SK-N-SH (cell line): ENCODE measurements around the gene NPTX1. TPM values are rescaled to one million over a fixed set of nuclear protein-coding genes. Genes with fewer than 3 reads are reported as not detected.
A peak's percentile ranks its signal among the peaks of the same experiment; 100 is the strongest.

Source experiments
- CTCF ChIA-PET: fragments of 300-600, 350-600 bp; formaldehyde crosslinking; extraction: SDS; loops from one replicate; lab custom pipeline; 2021; lab: Yijun Ruan, JAX
- POLR2A ChIA-PET: fragments of 350-600 bp; sonication (Branson Sonifier 250); formaldehyde crosslinking; extraction: SDS; loops from one replicate; lab custom pipeline; 2020; ENCODE audit warnings: antibody characterized with exemption, inconsistent platforms; lab: Yijun Ruan, JAX
- DNase-seq: peaks from one replicate; pipeline ENCODE4 v3.0.0; 2012
- H2AFZ ChIP-seq: fragments of 200-600 bp; sonication (generic); 2 replicates; pipeline ENCODE4 v1.8.1; 2016; ENCODE audit warnings: antibody characterized with exemption, mild to moderate bottlenecking, low read depth
- H3F3A ChIP-seq: fragments of 200-600 bp; sonication (generic); replicated peaks from 2 replicates; pipeline ENCODE3; 2016; ENCODE audit warnings: antibody characterized with exemption, mild to moderate bottlenecking; ENCODE audit not compliant: insufficient read depth
- H3K27ac ChIP-seq, 2 experiments: fragments of 200-500 bp in 1 of 2; fragments of 200-600 bp in 1 of 2; sonication (Bioruptor generic) in 1 of 2; sonication (generic), shearing (Covaris generic) in 1 of 2; 2 replicates each; pipeline versions ENCODE4 v1.5.1 to v1.6.1; 2014 to 2016; ENCODE audit warnings: low read depth in 2 of 2, inconsistent platforms in 1 of 2, low read length in 1 of 2, mild to moderate bottlenecking in 1 of 2, mixed read lengths in 1 of 2
- H3K27me3 ChIP-seq: fragments of 200-600 bp; sonication (generic), shearing (Covaris generic); 2 replicates; pipeline ENCODE4 v1.6.1; 2016; ENCODE audit warnings: mixed run types; ENCODE audit not compliant: insufficient read depth
- H3K36me3 ChIP-seq, 2 experiments: fragments of 200-500 bp in 1 of 2; fragments of 200-600 bp in 1 of 2; sonication (Bioruptor generic) in 1 of 2; sonication (generic) in 1 of 2; replicated peaks in 1 of 2; 2 replicates each; pipeline versions ENCODE3 to v1.5.1; 2014 to 2016; ENCODE audit warnings: low read length in 1 of 2, mild to moderate bottlenecking in 1 of 2; ENCODE audit not compliant: insufficient read depth in 2 of 2, control insufficient read depth in 1 of 2
- H3K4me1 ChIP-seq, 2 experiments: fragments of 200-500 bp in 1 of 2; fragments of 200-600 bp in 1 of 2; sonication (Bioruptor generic) in 1 of 2; sonication (generic), shearing (Covaris generic) in 1 of 2; 2 replicates each; pipeline versions ENCODE4 v1.5.1 to v1.6.1; 2014 to 2016; ENCODE audit warnings: low read depth in 1 of 2, low read length in 1 of 2, mixed run types in 1 of 2; ENCODE audit not compliant: insufficient read depth in 2 of 2, control insufficient read depth in 1 of 2
- H3K4me2 ChIP-seq: fragments of 200-600 bp; sonication (generic), shearing (Covaris generic); 2 replicates; pipeline ENCODE4 v1.6.1; 2017; ENCODE audit warnings: mixed run types
- H3K4me3 ChIP-seq, 2 experiments: fragments of 200-500 bp in 1 of 2; fragments of 200-600 bp in 1 of 2; sonication (Bioruptor generic) in 1 of 2; sonication (generic), shearing (Covaris generic) in 1 of 2; 2 replicates each; pipeline versions ENCODE4 v1.5.1 to v1.8.1; 2014 to 2016; ENCODE audit warnings: low read depth in 2 of 2, inconsistent platforms in 1 of 2, low read length in 1 of 2, mild to moderate bottlenecking in 1 of 2, mixed read lengths in 1 of 2, moderate library complexity in 1 of 2
- H3K79me2 ChIP-seq: fragments of 200-600 bp; sonication (generic); 2 replicates; pipeline ENCODE4 v1.8.1; 2017; ENCODE audit warnings: mild to moderate bottlenecking; ENCODE audit not compliant: insufficient read depth
- H3K9ac ChIP-seq: fragments of 200-600 bp; sonication (generic); 2 replicates; pipeline ENCODE4 v1.6.1; 2017; ENCODE audit warnings: mixed run types
- H3K9me2 ChIP-seq: fragments of 200-600 bp; sonication (generic); 2 replicates; pipeline ENCODE4 v1.6.1; 2017; ENCODE audit warnings: mixed run types
- H3K9me3 ChIP-seq: fragments of 200-600 bp; sonication (generic); 2 replicates; pipeline ENCODE4 v1.6.1; 2017; ENCODE audit warnings: mixed run types, mild to moderate bottlenecking, moderate library complexity
- H4K20me1 ChIP-seq: fragments of 200-600 bp; sonication (generic); 2 replicates; pipeline ENCODE4 v1.6.1; 2017; ENCODE audit warnings: mild to moderate bottlenecking, mixed run types; ENCODE audit not compliant: insufficient read depth
- CHD2 ChIP-seq: fragments of 150-350 bp; IDR thresholded peaks from 2 replicates; pipeline ENCODE4 v1.6.1; 2018; ENCODE audit warnings: low read length; ENCODE audit not compliant: partially characterized antibody
- EZH2phosphoT487 ChIP-seq: fragments of 200-600 bp; sonication (generic); IDR thresholded peaks from 2 replicates; pipeline ENCODE4 v1.6.1; 2017; ENCODE audit warnings: low read depth, mixed run types, mild to moderate bottlenecking, antibody characterized with exemption, moderate library complexity, borderline replicate concordance
- FOSL2 ChIP-seq: IDR thresholded peaks from 2 replicates; pipeline ENCODE4 v1.4.0; 2012; ENCODE audit warnings: low read depth, mild to moderate bottlenecking, moderate library complexity, borderline replicate concordance
- FOXM1 ChIP-seq: IDR thresholded peaks from 2 replicates; pipeline ENCODE4 v1.4.0; 2012; ENCODE audit warnings: low read depth, mild to moderate bottlenecking
- GATA2 ChIP-seq: sonication (generic); formaldehyde crosslinking; IDR thresholded peaks from 2 replicates; pipeline ENCODE4 v1.5.0; 2020; ENCODE audit warnings: mild to moderate bottlenecking, missing genetic modification reagents
- JUND ChIP-seq: IDR thresholded peaks from 2 replicates; pipeline ENCODE4 v1.4.0; 2012
- MXI1 ChIP-seq: IDR thresholded peaks from 2 replicates; pipeline ENCODE4 v1.6.1; 2012; ENCODE audit warnings: mild to moderate bottlenecking, low read depth, low read length, improper control_type of control experiment
- NRF1 ChIP-seq: IDR thresholded peaks from 2 replicates; pipeline ENCODE4 v1.6.1; 2012; ENCODE audit warnings: low read depth, mild to moderate bottlenecking, low read length
- RAD21 ChIP-seq: IDR thresholded peaks from 2 replicates; pipeline ENCODE4 v1.6.1; 2012; ENCODE audit warnings: mild to moderate bottlenecking, low read length
- RFX5 ChIP-seq: IDR thresholded peaks from 2 replicates; pipeline ENCODE4 v1.6.1; 2012; ENCODE audit warnings: mild to moderate bottlenecking, improper control_type of control experiment, low read length
- RXRA ChIP-seq: IDR thresholded peaks from 2 replicates; pipeline ENCODE4 v1.4.0; 2012; ENCODE audit warnings: low read depth, mild to moderate bottlenecking, borderline replicate concordance
- WGBS: methylation state at CpG from one replicate; pipeline ENCODE4 v1.1.6; 2017; ENCODE audit warnings: low lambda C conversion rate; 5-methylcytosine and 5-hydroxymethylcytosine counted together
- polyA plus RNA-seq, 3 experiments: library from polyadenylated mRNA; depleted of rRNA; stranded (reverse); fragments of >200 nt; gene quantifications; 2 replicates each; pipeline ENCODE4 v1.2.3, GENCODE V29; 2012
- TF ChIP-seq, protein P1 (sequence below): fragments of 150-350 bp; IDR thresholded peaks from 2 replicates; pipeline ENCODE4 v1.6.1; 2016; ENCODE audit warnings: mild to moderate bottlenecking, low read depth, low read length
- TF ChIP-seq, protein P2 (sequence below): IDR thresholded peaks from 2 replicates; pipeline ENCODE4 v1.6.1; 2012; ENCODE audit warnings: mild to moderate bottlenecking, low read depth, low read length, moderate library complexity
- TF ChIP-seq, protein P3 (sequence below): fragments of 200-600 bp; sonication (generic); IDR thresholded peaks from 2 replicates; pipeline ENCODE4 v1.6.1; 2017; ENCODE audit warnings: antibody characterized with exemption, mild to moderate bottlenecking, moderate library complexity
- TF ChIP-seq, protein P4 (sequence below): IDR thresholded peaks from 2 replicates; pipeline ENCODE4 v1.4.0; 2012; ENCODE audit warnings: low read depth

Gene NPTX1
- polyA plus RNA-seq, 1 of the 3 experiments (the other 2 are of a cell fraction): 0.05 TPM

DNA sequence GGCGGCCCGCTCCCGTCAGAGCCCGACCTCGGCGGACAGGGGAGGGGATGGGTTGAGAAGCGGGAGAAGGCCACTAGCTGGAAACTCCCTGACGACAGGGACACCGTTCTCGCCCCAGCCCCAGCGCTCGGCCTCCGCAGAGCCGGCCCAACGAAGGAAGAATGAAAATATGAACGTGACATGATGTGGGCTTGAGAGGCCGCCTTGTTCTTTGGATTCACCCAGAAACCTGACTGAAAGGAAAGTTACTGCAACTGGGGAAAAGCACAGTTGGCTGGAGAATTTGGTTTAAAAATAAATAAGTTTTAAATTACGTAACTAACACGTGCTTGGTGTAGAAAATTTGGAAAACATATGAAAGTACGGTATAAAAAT, 21.1 kb downstream of the NPTX1 start:
- H4K20me1 ChIP-seq: no peaks in the 10 kb centered on the region
- POLR2A ChIA-PET: interaction anchor here (0.6 to 2.5 kb wide), 21 partner anchors 9 to 573 kb away, joined by 3 to 24 read pairs (median 4); partner anchors contain the start of genes ENDOV and RPTOR
- 31% methylated on average over 15 of the region's 20 CpGs for WGBS
- no peaks in the 10 kb centered on the region for H3K36me3 ChIP-seq
- peak overlapping the region; percentile 79 to 97 for H3K27ac ChIP-seq
- H3K4me2 ChIP-seq: peak overlapping the region; percentile 100
- H3K9me3 ChIP-seq: no peaks in the 10 kb centered on the region
- H3K9me2 ChIP-seq: no peaks in the 10 kb centered on the region
- peaks cover 5% of the 10 kb centered on the region for H3F3A ChIP-seq
- H3K4me3 ChIP-seq: peak overlapping the region; percentile 71 to 78
- peaks cover 0 to 34% of the 10 kb centered on the region in 2 experiments; a peak in 1 of 4 replicates for H3K4me1 ChIP-seq
- DNase-seq: peak; percentile 92
- no peaks in the 10 kb centered on the region for H3K27me3 ChIP-seq
- peaks cover 6% of the 10 kb centered on the region; the same call in 1 of the 2 replicates for H3K79me2 ChIP-seq
- H3K9ac ChIP-seq: peak overlapping the region; percentile 97
- CTCF ChIA-PET: interaction anchor here (0.7 to 3.6 kb wide), 13 partner anchors 9 to 515 kb away, joined by 3 to 15 read pairs (median 4); partner anchors contain the start of gene NPTX1
- TF ChIP-seq MXI1: 0 out of 2 replicates have a peak, but pooled peaks have one; percentile 10
- TF ChIP-seq RAD21: no peak
- 0 out of 2 replicates have a peak, but pooled peaks have one; percentile 23 for TF ChIP-seq RFX5
- TF ChIP-seq FOXM1: 0 out of 2 replicates have a peak, but pooled peaks have one; percentile 36
- no peak for TF ChIP-seq CHD2
- TF ChIP-seq, protein P1, sequence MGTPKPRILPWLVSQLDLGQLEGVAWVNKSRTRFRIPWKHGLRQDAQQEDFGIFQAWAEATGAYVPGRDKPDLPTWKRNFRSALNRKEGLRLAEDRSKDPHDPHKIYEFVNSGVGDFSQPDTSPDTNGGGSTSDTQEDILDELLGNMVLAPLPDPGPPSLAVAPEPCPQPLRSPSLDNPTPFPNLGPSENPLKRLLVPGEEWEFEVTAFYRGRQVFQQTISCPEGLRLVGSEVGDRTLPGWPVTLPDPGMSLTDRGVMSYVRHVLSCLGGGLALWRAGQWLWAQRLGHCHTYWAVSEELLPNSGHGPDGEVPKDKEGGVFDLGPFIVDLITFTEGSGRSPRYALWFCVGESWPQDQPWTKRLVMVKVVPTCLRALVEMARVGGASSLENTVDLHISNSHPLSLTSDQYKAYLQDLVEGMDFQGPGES: no peak
- no peak for TF ChIP-seq JUND
- H2AFZ ChIP-seq: peak overlapping the region; percentile 89

DNA sequence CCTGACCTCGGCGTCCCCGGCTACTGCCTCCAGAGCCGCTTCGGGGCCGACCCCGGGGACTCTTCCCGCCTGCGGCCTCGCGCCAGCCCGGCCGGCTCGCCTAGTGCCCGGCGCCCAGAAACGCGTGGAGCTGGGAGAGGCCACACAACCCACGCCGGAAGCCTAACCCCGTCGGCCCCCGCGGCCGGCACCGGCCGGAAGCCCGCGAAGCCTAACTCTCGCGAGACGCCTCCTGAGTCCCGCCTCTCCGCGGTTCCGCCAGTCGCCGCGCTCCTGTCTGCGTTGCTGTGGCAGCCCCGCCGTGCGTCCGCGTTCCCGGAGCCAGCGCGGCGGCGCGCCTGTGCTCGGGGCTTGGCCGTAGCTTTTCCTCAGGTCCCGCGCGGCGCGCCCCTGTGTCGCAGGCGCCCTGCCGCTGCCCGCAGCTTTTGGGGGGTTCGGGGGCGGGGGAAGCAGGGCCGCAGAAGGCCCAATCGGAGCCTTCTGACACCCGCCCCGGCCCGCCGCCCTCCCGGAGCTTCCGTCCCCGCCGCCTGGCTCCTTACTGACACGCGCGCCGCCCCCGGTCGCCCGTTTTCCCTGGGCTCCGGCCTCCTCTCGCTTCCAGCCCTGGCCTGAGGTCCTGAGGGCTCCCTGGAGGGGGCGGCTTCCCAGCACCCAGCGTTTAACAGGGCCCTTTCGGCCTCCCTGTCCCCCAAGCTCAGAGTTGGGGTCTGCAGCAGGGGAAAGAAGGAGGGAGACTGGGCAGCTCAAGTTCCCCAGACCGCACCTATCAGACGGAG, 21.7 kb downstream of the NPTX1 start:
- peak overlapping the region; percentile 97 for H3K9ac ChIP-seq
- peak overlapping the region; percentile 79 to 97 for H3K27ac ChIP-seq
- DNase-seq: peak; percentile 100
- H2AFZ ChIP-seq: peak overlapping the region; percentile 89
- H3K79me2 ChIP-seq: peaks cover 6% of the 10 kb centered on the region; the same call in 1 of the 2 replicates
- H3K4me1 ChIP-seq: peaks cover 0 to 34% of the 10 kb centered on the region in 2 experiments; a peak in 1 of 4 replicates
- peak overlapping the region; percentile 71 to 78 for H3K4me3 ChIP-seq
- peaks cover 5% of the 10 kb centered on the region for H3F3A ChIP-seq
- no peaks in the 10 kb centered on the region for H3K9me3 ChIP-seq
- ChIA-PET POLR2A (interaction anchor here (0.6 to 2.5 kb wide), 27 partner anchors 8 to 573 kb away, joined by 3 to 24 read pairs (median 4); partner anchors contain the start of genes ENDOV, GAA, NPTX1 and RPTOR), CTCF (interaction anchor here (0.8 to 3.6 kb wide), 15 partner anchors 9 to 515 kb away, joined by 3 to 15 read pairs (median 4); partner anchors contain the start of gene NPTX1)
- no peaks in the 10 kb centered on the region for H3K27me3 ChIP-seq
- no peaks in the 10 kb centered on the region for H4K20me1 ChIP-seq
- H3K36me3 ChIP-seq: no peaks in the 10 kb centered on the region
- no peaks in the 10 kb centered on the region for H3K9me2 ChIP-seq
- 3% methylated on average over 11 of the region's 88 CpGs for WGBS
- peak overlapping the region; percentile 100 for H3K4me2 ChIP-seq
- TF ChIP-seq FOSL2 (no peak), EZH2phosphoT487 (no peak), RXRA (no peak), NRF1 (peak; percentile 57), GATA2 (CRISPR knock-in tag) (no peak)
- TF ChIP-seq, protein P1: no peak
- TF ChIP-seq, protein P2, sequence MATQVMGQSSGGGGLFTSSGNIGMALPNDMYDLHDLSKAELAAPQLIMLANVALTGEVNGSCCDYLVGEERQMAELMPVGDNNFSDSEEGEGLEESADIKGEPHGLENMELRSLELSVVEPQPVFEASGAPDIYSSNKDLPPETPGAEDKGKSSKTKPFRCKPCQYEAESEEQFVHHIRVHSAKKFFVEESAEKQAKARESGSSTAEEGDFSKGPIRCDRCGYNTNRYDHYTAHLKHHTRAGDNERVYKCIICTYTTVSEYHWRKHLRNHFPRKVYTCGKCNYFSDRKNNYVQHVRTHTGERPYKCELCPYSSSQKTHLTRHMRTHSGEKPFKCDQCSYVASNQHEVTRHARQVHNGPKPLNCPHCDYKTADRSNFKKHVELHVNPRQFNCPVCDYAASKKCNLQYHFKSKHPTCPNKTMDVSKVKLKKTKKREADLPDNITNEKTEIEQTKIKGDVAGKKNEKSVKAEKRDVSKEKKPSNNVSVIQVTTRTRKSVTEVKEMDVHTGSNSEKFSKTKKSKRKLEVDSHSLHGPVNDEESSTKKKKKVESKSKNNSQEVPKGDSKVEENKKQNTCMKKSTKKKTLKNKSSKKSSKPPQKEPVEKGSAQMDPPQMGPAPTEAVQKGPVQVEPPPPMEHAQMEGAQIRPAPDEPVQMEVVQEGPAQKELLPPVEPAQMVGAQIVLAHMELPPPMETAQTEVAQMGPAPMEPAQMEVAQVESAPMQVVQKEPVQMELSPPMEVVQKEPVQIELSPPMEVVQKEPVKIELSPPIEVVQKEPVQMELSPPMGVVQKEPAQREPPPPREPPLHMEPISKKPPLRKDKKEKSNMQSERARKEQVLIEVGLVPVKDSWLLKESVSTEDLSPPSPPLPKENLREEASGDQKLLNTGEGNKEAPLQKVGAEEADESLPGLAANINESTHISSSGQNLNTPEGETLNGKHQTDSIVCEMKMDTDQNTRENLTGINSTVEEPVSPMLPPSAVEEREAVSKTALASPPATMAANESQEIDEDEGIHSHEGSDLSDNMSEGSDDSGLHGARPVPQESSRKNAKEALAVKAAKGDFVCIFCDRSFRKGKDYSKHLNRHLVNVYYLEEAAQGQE: peak; percentile 67
- TF ChIP-seq, protein P3, sequence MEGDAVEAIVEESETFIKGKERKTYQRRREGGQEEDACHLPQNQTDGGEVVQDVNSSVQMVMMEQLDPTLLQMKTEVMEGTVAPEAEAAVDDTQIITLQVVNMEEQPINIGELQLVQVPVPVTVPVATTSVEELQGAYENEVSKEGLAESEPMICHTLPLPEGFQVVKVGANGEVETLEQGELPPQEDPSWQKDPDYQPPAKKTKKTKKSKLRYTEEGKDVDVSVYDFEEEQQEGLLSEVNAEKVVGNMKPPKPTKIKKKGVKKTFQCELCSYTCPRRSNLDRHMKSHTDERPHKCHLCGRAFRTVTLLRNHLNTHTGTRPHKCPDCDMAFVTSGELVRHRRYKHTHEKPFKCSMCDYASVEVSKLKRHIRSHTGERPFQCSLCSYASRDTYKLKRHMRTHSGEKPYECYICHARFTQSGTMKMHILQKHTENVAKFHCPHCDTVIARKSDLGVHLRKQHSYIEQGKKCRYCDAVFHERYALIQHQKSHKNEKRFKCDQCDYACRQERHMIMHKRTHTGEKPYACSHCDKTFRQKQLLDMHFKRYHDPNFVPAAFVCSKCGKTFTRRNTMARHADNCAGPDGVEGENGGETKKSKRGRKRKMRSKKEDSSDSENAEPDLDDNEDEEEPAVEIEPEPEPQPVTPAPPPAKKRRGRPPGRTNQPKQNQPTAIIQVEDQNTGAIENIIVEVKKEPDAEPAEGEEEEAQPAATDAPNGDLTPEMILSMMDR: no peak; the same call in 1 of the 2 replicates
- TF ChIP-seq, protein P4, sequence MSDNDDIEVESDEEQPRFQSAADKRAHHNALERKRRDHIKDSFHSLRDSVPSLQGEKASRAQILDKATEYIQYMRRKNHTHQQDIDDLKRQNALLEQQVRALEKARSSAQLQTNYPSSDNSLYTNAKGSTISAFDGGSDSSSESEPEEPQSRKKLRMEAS: peak; percentile 97
